Heart right ventricle (tissue), 16 donors: Measurements from ENCODE around the gene DAGLA. TPM values are rescaled to one million over a fixed set of nuclear protein-coding genes. Genes with fewer than 3 reads are reported as not detected.

ENCODE experiments used
- ATAC-seq, 8 donors: fragments of 200-7000 bp; cut with Tn5 transposase; one replicate each; pipeline ENCODE4 v1.9.1; 2020; ENCODE audit warnings: mild to moderate bottlenecking in 8 of 8, moderate library complexity in 8 of 8, moderate number of reproducible peaks in 1 of 8
- DNase-seq, 2 donors: peaks; one replicate each; pipeline ENCODE4 v3.0.0-alpha.2; 2020
- H3K27ac ChIP-seq, 10 donors: fragments of 200-600 bp; sonication (generic) in 2 of 10; one replicate each; pipeline versions ENCODE4 v1.5.0 to v1.8.0; 2020 to 2022; ENCODE audit warnings: mild to moderate bottlenecking in 3 of 10
- H3K27me3 ChIP-seq, 7 donors: fragments of 200-600 bp; one replicate each; pipeline ENCODE4 v1.8.0; 2021 to 2022; ENCODE audit warnings: mild to moderate bottlenecking in 2 of 7
- H3K36me3 ChIP-seq, 9 donors: fragments of 200-600 bp; sonication (generic) in 1 of 9; one replicate each; pipeline versions ENCODE4 v1.5.0 to v1.8.0; 2020 to 2022; ENCODE audit warnings: mild to moderate bottlenecking in 2 of 9
- H3K4me1 ChIP-seq, 9 donors: fragments of 200-600 bp; sonication (generic) in 1 of 9; one replicate each; pipeline versions ENCODE4 v1.5.0 to v1.8.0; 2020 to 2022; ENCODE audit warnings: mild to moderate bottlenecking in 4 of 9
- H3K4me3 ChIP-seq, 10 donors: fragments of 200-600 bp; sonication (generic) in 2 of 10; one replicate each; pipeline versions ENCODE4 v1.5.0 to v1.8.0; 2020 to 2022; ENCODE audit warnings: mild to moderate bottlenecking in 7 of 10, moderate library complexity in 2 of 10
- H3K9me3 ChIP-seq, 11 donors: fragments of 200-600 bp in 10 of 11; sonication (generic) in 2 of 11; one replicate each; pipeline versions ENCODE4 v1.5.0 to v1.8.0; 2013 to 2022; ENCODE audit warnings: mild to moderate bottlenecking in 2 of 11, control low read depth in 1 of 11, moderate library complexity in 1 of 11
- WGBS, 2 donors: extraction: QIAGEN DNeasy Blood & Tissue Kit; methylation state at CpG; one replicate each; pipeline ENCODE4 v1.1.7; 2013; ENCODE audit warnings: inconsistent platforms in 1 of 2; 5-methylcytosine and 5-hydroxymethylcytosine counted together
- intact Hi-C, 10 donors: fragments of 100-400 bp; cut with DNase I; formaldehyde crosslinking; loops; one replicate each; pipeline versions ENCODE4 v1.11.1 to v1.14.2; 2022
- polyA plus RNA-seq, 2 donors: library from polyadenylated mRNA; stranded (reverse); fragments of 200-250 nt; gene quantifications; one replicate each; pipeline ENCODE4 v1.2.3, GENCODE V29; 2013
- total RNA-seq, 10 donors: library from RNA; stranded (reverse); fragmentation: NEBNext Ultra II Directional in 3 of 10; extraction: Animal tissue kit (Norgen Biotek cat#: 25700) in 3 of 10; gene quantifications; one replicate each; pipeline versions ENCODE4 v1.2.1 to v1.2.4, GENCODE V29; 2021 to 2023
- TF ChIP-seq, protein P1 (sequence below), 9 donors: fragments of 200-600 bp; sonication (generic) in 2 of 9; IDR thresholded peaks; one replicate each; pipeline versions ENCODE4 v1.5.0 to v1.8.0; 2021 to 2022; ENCODE audit warnings: antibody characterized with exemption in 9 of 9, mild to moderate bottlenecking in 5 of 9, moderate library complexity in 1 of 9
- donor health status: Arrhythmogenic right ventricular cardiomyopathy.
- donor health status: ischemic (EF 13 %, LVEDD 7.1; RV severe dilation, severe dysfunction).
- donor health status: healthy with polysubstance abuse.
- donor health status: DM: no; HTN: yes; CAD: no.
- donor health status: DM: no; HTN: no; CAD: no.
- donor health status: ischemic (EF 25% LVEDD 6.9; RV normal size, moderate dysfunction).
- donor health status: ischemic (EF 25% LVEDD 5.7; RV mildly dilated, moderate dysfunction).
- donor health status: healthy.
- donor health status: DM: yes; HTN: yes; CAD: no.
- donor health status: Ischemic cardiomyopathy.
- donor health status: ischemic (EF 35%, LVEDD 5.7; RV mildly dilated, moderate dysfunction).
- donor health status: nonischemic (EF 11% LVEDD 7.7; RV severe dilation, severe dysfunction).
- donor health status: DM: yes; HTN: yes; CAD: no.
- donor health status: PGD.
- donor health status: ischemic (EF 29% LVEDD 5.4; RV normal size, mild dysfunction).
- donor health status: nonischemic (EF 23%, LVEDD 6.1; RV moderate dilation, normal function).

Gene DAGLA
- total and polyA plus RNA-seq, 12 donors: 1.5 to 5.0 (median 3.2) TPM

DNA sequence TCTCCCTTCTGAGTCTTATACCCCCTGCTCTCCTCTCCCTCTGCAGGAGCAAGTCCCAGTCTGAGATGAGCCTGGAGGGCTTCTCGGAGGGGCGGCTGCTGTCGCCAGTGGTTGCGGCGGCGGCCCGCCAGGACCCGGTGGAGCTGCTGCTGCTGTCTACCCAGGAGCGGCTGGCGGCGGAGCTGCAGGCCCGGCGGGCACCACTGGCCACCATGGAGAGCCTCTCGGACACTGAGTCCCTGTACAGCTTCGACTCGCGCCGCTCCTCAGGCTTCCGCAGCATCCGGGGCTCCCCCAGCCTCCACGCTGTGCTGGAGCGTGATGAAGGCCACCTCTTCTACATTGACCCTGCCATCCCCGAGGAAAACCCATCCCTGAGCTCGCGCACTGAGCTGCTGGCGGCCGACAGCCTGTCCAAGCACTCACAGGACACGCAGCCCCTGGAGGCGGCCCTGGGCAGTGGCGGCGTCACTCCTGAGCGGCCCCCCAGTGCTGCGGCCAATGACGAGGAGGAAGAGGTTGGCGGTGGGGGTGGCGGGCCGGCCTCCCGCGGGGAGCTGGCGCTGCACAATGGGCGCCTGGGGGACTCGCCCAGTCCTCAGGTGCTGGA, 63.4 kb downstream of the DAGLA start:
- H3K4me3 ChIP-seq: no peak overlapping the region
- no peaks in the 10 kb centered on the region for H3K9me3 ChIP-seq
- H3K4me1 ChIP-seq: peaks cover 0 to 12% (median 5%) of the 10 kb centered on the region in 9 donors
- TF ChIP-seq, protein P1, sequence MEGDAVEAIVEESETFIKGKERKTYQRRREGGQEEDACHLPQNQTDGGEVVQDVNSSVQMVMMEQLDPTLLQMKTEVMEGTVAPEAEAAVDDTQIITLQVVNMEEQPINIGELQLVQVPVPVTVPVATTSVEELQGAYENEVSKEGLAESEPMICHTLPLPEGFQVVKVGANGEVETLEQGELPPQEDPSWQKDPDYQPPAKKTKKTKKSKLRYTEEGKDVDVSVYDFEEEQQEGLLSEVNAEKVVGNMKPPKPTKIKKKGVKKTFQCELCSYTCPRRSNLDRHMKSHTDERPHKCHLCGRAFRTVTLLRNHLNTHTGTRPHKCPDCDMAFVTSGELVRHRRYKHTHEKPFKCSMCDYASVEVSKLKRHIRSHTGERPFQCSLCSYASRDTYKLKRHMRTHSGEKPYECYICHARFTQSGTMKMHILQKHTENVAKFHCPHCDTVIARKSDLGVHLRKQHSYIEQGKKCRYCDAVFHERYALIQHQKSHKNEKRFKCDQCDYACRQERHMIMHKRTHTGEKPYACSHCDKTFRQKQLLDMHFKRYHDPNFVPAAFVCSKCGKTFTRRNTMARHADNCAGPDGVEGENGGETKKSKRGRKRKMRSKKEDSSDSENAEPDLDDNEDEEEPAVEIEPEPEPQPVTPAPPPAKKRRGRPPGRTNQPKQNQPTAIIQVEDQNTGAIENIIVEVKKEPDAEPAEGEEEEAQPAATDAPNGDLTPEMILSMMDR (IDR thresholded peaks at IDR 0.05): no peak
- H3K36me3 ChIP-seq: peaks cover 0 to 49% (median 8%) of the 10 kb centered on the region in 9 donors
- no peak overlapping the region for H3K27ac ChIP-seq
- no peaks in the 10 kb centered on the region for H3K27me3 ChIP-seq
- 90 to 92% methylated on average over 41 to 42 of the region's 42 CpGs for WGBS, 2 donors
- intact Hi-C loops: no loop called here
- ATAC-seq: no peak
- no peak for DNase-seq

GRCh38 chr11:61744181-61744580, 64.0 kb downstream of the DAGLA start:
- intact Hi-C loops: no loop called here
- ATAC-seq: no peak
- H3K4me3 ChIP-seq: no peak overlapping the region
- H3K27ac ChIP-seq: no peak overlapping the region
- peaks cover 0 to 46% (median 8%) of the 10 kb centered on the region in 9 donors for H3K36me3 ChIP-seq
- TF ChIP-seq, protein P1 (IDR thresholded peaks at IDR 0.05): no peak
- no peaks in the 10 kb centered on the region for H3K27me3 ChIP-seq
- H3K9me3 ChIP-seq: no peaks in the 10 kb centered on the region
- peaks cover 0 to 12% (median 5%) of the 10 kb centered on the region in 9 donors for H3K4me1 ChIP-seq
- no peak for DNase-seq
- 89 to 90% methylated on average over 20 of the region's 20 CpGs for WGBS, 2 donors

DNA sequence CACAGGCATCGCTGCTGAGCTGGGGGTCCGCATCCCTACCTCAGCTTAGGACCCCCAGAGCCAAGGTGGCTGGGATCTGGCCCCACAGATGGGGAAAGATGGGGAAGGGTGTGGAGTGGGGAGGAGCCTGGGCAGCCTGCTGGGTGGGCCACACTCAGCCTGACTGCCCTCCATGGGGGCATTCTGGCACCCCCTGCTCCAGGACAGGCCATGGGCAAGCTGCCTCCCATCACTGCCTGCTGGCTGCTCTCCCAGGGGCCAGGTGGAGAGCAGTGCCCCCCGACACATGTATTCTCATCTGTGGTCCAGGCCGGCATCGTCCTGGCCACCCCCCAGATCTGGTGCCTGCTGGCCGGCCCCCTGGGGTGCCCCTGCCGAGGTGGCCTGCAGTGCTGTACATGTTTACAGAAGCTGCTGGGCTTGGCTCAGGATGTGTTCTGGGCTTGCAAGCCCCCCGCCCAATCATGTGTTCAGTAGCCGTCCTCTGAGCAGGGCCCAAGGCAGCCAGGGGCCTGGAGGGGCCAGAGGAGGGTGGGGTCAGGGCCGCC, 64.5 kb downstream of the DAGLA start:
- Histone ChIP-seq H3K4me1 (peaks cover 0 to 13% (median 5%) of the 10 kb centered on the region in 9 donors), H3K9me3 (no peaks in the 10 kb centered on the region), H3K27ac (no peak overlapping the region), H3K4me3 (no peak overlapping the region), H3K36me3 (peaks cover 0 to 41% (median 8%) of the 10 kb centered on the region in 9 donors), H3K27me3 (peaks cover 0 to 3% (median 0%) of the 10 kb centered on the region in 7 donors)
- intact Hi-C loops: loop anchor here in 2 of 10 donors (5.0 kb wide), 1 partner anchor 363 kb away; no protein-coding TSS in a partner anchor
- TF ChIP-seq, protein P1 (IDR thresholded peaks at IDR 0.05): no peak
- 86 to 97% methylated on average over 10 of the region's 10 CpGs for WGBS, 2 donors
- ATAC-seq (no peak), DNase-seq (no peak)

DNA sequence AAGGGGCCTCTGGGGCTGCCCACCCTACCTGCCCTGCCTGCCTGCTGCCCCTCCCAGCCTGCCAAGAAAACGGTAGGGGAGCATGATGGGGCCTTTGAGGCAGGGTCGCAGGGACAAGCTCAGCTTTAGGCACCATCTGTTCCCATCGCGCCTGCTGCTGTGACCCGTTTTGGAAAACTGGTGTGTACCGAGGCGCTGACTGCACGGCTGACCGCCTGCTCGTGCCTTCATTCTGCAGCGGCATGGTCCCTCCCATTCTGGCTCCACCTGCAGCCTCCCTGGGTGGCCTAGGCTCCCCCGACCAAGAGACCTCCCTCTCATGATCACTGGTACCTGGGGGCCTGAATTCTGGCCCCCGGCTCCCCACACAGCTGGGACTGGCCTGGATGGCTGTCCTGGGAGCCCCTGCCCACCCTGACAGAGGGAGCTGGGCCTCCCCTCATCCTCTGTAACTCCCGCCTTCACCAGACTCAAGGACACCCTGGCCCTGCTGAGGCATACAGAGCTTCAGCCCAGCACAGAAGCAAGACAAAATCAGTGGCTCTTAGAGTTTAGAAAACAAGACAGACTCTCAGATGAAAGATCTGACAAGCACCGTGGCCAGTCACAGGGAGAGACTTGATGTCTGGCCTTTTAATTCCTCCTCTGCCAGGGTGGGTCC, 65.7 kb downstream of the DAGLA start:
- no peak for DNase-seq
- H3K27me3 ChIP-seq: peaks cover 0 to 9% (median 0%) of the 10 kb centered on the region in 7 donors
- H3K27ac ChIP-seq: no peak overlapping the region
- intact Hi-C loops: loop anchor here in 2 of 10 donors (5.0 kb wide), 1 partner anchor 361 kb away; no protein-coding TSS in a partner anchor
- no peak for ATAC-seq
- no peak overlapping the region for H3K4me3 ChIP-seq
- 78 to 79% methylated on average over 15 of the region's 15 CpGs for WGBS, 2 donors
- no peaks in the 10 kb centered on the region for H3K9me3 ChIP-seq
- TF ChIP-seq, protein P1 (IDR thresholded peaks at IDR 0.05): no peak
- H3K36me3 ChIP-seq: peaks cover 0 to 31% (median 8%) of the 10 kb centered on the region in 9 donors
- H3K4me1 ChIP-seq: peaks cover 0 to 17% (median 5%) of the 10 kb centered on the region in 9 donors
